Measurements from ENCODE around the gene RBM19.

- TF ChIP-seq CTCF (IDR thresholded peaks at IDR 0.05) = no peak
- TF ChIP-seq POLR2A (IDR thresholded peaks at IDR 0.05) = no peak
These were observed 153.5 kb downstream of the RBM19 start for GRCh38 chr12:113812411-113813228.

Measured in heart left ventricle (tissue), 13 donors.